ENCODE measurements around the gene AADACL4. TPM values are rescaled to one million over a fixed set of nuclear protein-coding genes. Genes with fewer than 3 reads are reported as not detected.

The AADACL4 gene
- total RNA-seq, 4 donors from 2014 or later: not detected

DNA sequence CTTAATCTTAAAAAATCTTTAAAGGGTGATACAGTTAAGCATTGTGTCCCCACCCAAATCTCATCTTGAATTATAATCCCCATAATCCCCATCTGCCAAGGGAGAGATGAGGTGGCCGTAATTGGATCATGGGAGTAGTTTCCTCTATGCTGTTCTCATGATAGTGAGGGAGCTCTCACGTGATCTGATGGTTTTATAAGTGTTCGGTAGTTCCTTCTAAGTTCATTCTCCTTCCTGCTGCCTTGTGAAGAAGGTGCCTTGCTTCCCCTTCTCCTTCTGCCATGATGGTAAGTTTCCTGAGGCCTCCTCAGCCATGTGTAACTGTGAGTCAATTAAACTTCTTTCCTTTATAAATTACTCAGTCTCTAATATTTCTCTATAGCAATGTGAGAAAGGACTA is 36.6 kb upstream of the AADACL4 start:
- Histone ChIP-seq H3K27ac (no peak overlapping the region), H3K9me3 (peaks cover 0 to 3% of the 10 kb centered on the region in 2 donors), H3K4me3 (no peak overlapping the region), H3K27me3 (no peaks in the 10 kb centered on the region), H3K4me1 (peaks cover 12 to 26% (median 18%) of the 10 kb centered on the region in 4 donors), H3K36me3 (peaks cover 0 to 4% (median 2%) of the 10 kb centered on the region in 4 donors)
- DNase-seq: no peak
- 94 to 100% methylated on average over 2 to 3 of the region's 3 CpGs for WGBS, 2 donors (ENCODE audit: low coverage in 1 of 2)
- in situ Hi-C loops (cut with MboI; ENCODE audit: low pct_ligation_motif_present in 1 of 4, low pct_unique_long_range_greater_than_20kb in 1 of 4, low sequenced_read_pairs in 3 of 4) (loop anchor here in 1 of 4 donors (25.0 kb wide), 1 partner anchor 195 kb away; no protein-coding TSS in a partner anchor), intact Hi-C loops (cut with DNase I; ENCODE audit: low total_unique reads) (no loop called here)
- TF ChIP-seq EP300 (IDR thresholded peaks at IDR 0.05; ENCODE audit: low read depth) (no peak), POLR2A (IDR thresholded peaks at IDR 0.05) (no peak), POLR2AphosphoS5 (IDR thresholded peaks at IDR 0.05) (no peak)
- TF ChIP-seq, protein P1, sequence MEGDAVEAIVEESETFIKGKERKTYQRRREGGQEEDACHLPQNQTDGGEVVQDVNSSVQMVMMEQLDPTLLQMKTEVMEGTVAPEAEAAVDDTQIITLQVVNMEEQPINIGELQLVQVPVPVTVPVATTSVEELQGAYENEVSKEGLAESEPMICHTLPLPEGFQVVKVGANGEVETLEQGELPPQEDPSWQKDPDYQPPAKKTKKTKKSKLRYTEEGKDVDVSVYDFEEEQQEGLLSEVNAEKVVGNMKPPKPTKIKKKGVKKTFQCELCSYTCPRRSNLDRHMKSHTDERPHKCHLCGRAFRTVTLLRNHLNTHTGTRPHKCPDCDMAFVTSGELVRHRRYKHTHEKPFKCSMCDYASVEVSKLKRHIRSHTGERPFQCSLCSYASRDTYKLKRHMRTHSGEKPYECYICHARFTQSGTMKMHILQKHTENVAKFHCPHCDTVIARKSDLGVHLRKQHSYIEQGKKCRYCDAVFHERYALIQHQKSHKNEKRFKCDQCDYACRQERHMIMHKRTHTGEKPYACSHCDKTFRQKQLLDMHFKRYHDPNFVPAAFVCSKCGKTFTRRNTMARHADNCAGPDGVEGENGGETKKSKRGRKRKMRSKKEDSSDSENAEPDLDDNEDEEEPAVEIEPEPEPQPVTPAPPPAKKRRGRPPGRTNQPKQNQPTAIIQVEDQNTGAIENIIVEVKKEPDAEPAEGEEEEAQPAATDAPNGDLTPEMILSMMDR (IDR thresholded peaks at IDR 0.05): no peak

DNA sequence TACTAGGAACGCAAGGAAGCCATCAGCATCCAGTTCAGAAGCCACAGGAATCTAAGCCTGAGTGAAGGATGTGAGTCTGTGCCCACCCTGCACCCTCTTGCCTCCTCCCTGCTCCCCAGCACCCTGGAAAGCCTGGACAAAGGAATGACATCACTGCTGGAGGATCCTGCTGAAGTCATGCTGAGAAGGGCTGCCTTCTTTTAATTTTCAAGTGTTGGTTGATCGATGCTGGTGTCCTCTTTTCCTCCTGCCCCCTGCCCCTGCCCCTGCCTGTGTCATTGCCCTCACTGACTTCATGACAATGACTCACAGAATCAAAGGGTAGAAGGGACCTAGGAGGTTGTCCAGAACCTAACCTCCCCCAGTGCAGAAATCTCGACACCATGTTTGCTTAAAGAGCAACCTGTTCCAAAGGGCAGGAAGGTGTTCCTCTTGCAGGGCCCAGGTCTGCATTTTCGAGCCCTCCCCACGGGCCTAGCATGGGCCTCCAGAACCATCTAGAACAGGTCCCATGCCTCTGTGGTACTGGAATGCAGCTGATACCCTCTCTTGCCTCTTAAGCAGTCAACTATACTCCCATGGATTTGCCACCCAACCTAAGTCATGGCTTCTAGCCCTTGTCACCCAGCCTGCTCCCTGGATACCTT is 35.5 kb upstream of the AADACL4 start:
- WGBS, 2 donors (ENCODE audit: low coverage in 1 of 2): 78% methylated on average over 5 of the region's 5 CpGs; no CpG with 5 or more reads in 1 of the 2 donors
- H3K27ac ChIP-seq: no peak overlapping the region
- H3K4me3 ChIP-seq: no peak overlapping the region
- no peak for TF ChIP-seq POLR2A (IDR thresholded peaks at IDR 0.05)
- no peak for TF ChIP-seq POLR2AphosphoS5 (IDR thresholded peaks at IDR 0.05)
- TF ChIP-seq, protein P1 (IDR thresholded peaks at IDR 0.05): no peak
- no peak for TF ChIP-seq EP300 (IDR thresholded peaks at IDR 0.05; ENCODE audit: low read depth)
- DNase-seq: no peak
- peaks cover 5 to 18% (median 10%) of the 10 kb centered on the region in 4 donors for H3K4me1 ChIP-seq
- H3K9me3 ChIP-seq: peaks cover 0 to 3% of the 10 kb centered on the region in 2 donors
- H3K36me3 ChIP-seq: peaks cover 0 to 4% (median 2%) of the 10 kb centered on the region in 4 donors
- in situ Hi-C loops (cut with MboI; ENCODE audit: low pct_ligation_motif_present in 1 of 4, low pct_unique_long_range_greater_than_20kb in 1 of 4, low sequenced_read_pairs in 3 of 4) (loop anchor here in 1 of 4 donors (25.0 kb wide), 1 partner anchor 196 kb away; no protein-coding TSS in a partner anchor), intact Hi-C loops (cut with DNase I; ENCODE audit: low total_unique reads) (no loop called here)
- no peaks in the 10 kb centered on the region for H3K27me3 ChIP-seq

DNA sequence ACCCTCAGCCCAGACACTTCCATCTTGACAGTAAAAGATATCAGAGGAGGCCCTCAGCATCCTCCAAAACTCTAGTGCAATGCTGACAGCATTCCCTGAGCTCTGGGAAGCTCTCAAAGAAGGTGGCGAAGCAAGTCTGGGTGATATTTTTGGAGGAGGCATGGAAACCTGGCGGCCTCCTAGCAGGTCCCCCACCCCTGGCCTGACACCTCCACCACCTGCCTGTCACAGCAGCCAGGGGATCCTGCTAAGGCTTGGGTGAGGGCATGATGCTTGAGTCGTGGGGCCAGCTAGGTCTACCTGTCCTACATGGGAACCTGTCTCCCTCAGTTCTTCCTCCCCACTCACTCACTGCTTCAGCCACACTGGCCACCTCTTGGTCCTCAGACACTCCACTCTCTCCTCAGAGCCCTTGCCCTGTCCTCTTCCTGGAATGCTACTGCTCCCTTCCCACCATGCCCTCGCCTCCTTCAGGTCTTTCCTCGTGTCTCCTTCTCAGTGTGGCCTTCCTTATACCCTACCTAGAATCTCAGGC is 34.3 kb upstream of the AADACL4 start:
- Histone ChIP-seq H3K36me3 (peaks cover 0 to 4% (median 2%) of the 10 kb centered on the region in 4 donors), H3K27ac (no peak overlapping the region), H3K9me3 (peaks cover 0 to 3% of the 10 kb centered on the region in 2 donors), H3K4me3 (no peak overlapping the region), H3K4me1 (peaks cover 3 to 18% (median 11%) of the 10 kb centered on the region in 4 donors), H3K27me3 (no peaks in the 10 kb centered on the region)
- WGBS, 2 donors (ENCODE audit: low coverage in 1 of 2): 89 to 92% methylated on average over 2 to 5 of the region's 5 CpGs
- no peak for DNase-seq
- in situ Hi-C loops (cut with MboI; ENCODE audit: low pct_ligation_motif_present in 1 of 4, low pct_unique_long_range_greater_than_20kb in 1 of 4, low sequenced_read_pairs in 3 of 4): loop anchor here in 1 of 4 donors (25.0 kb wide), 1 partner anchor 197 kb away; no protein-coding TSS in a partner anchor
- intact Hi-C loops (cut with DNase I; ENCODE audit: low total_unique reads): loop anchor here (10.0 kb wide), 1 partner anchor 135 kb away; no protein-coding TSS in a partner anchor
- TF ChIP-seq, protein P1 (IDR thresholded peaks at IDR 0.05): no peak
- no peak for TF ChIP-seq EP300 (IDR thresholded peaks at IDR 0.05; ENCODE audit: low read depth)
- no peak for TF ChIP-seq POLR2AphosphoS5 (IDR thresholded peaks at IDR 0.05)
- no peak for TF ChIP-seq POLR2A (IDR thresholded peaks at IDR 0.05)

DNA sequence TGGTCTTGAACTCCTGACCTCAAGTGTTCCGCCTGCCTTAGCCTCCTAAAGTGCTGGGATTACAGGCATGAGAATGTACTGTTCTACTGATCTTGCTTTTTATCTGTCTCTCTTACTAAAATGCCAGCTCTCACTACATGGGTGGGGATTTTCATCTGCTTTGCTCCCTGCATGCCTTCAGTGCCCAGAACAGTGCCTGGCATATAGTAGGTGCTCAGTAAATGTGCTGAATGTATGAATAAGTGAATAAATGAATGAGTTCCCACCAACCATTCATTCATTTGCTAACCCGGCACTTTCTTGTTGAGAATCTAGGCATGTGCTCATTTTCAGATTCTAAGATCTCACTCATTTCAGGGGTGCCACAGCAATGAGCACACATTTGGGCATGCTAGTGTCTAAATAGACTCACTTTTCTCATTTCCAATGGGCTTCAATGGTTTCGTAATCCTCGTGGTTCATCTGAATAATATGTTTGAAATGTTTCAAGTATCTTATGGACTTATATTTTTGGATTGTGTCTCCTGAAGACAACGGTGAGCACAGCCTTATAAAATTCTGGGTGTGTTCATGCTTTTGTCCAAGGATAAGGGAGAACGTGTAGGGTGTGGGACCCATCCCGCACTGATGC is 33.5 kb upstream of the AADACL4 start:
- peaks cover 3 to 24% (median 17%) of the 10 kb centered on the region in 4 donors for H3K4me1 ChIP-seq
- H3K27ac ChIP-seq: no peak overlapping the region
- in situ Hi-C loops (cut with MboI; ENCODE audit: low pct_ligation_motif_present in 1 of 4, low pct_unique_long_range_greater_than_20kb in 1 of 4, low sequenced_read_pairs in 3 of 4): loop anchor here in 1 of 4 donors (25.0 kb wide), 1 partner anchor 198 kb away; no protein-coding TSS in a partner anchor

More for the DNA sequence above, 33.5 kb upstream of the AADACL4 start:
- Histone ChIP-seq H3K27me3 (no peaks in the 10 kb centered on the region), H3K4me3 (no peak overlapping the region), H3K36me3 (peaks cover 0 to 4% (median 2%) of the 10 kb centered on the region in 4 donors), H3K9me3 (peaks cover 0 to 3% of the 10 kb centered on the region in 2 donors)
- DNase-seq: no peak
- intact Hi-C loops (cut with DNase I; ENCODE audit: low total_unique reads): loop anchor here (10.0 kb wide), 1 partner anchor 136 kb away; no protein-coding TSS in a partner anchor
- 88 to 91% methylated on average over 7 of the region's 7 CpGs for WGBS, 2 donors (ENCODE audit: low coverage in 1 of 2)
- TF ChIP-seq EP300 (IDR thresholded peaks at IDR 0.05; ENCODE audit: low read depth): no peak
- TF ChIP-seq POLR2AphosphoS5 (IDR thresholded peaks at IDR 0.05): no peak
- TF ChIP-seq, protein P1 (IDR thresholded peaks at IDR 0.05): no peak
- TF ChIP-seq POLR2A (IDR thresholded peaks at IDR 0.05): no peak

All from transverse colon (tissue), 4 donors.